ENCODE data around the gene IGF2R.

Gene IGF2R

GRCh38 chr6:160031871-160032270 lies 63.0 kb downstream of the IGF2R start:
- DNase-seq: no peak

GRCh38 chr6:160032538-160032937 lies 63.7 kb downstream of the IGF2R start:
- DNase-seq: no peak

GRCh38 chr6:160034036-160034930 lies 65.4 kb downstream of the IGF2R start:
- DNase-seq: no peak

- no peak for DNase-seq
Measured at GRCh38 chr6:160035241-160035640, 66.4 kb downstream of the IGF2R start.

GRCh38 chr6:160035693-160036330 lies 66.9 kb downstream of the IGF2R start:
- no peak for DNase-seq

GRCh38 chr6:160036331-160036695 lies 67.4 kb downstream of the IGF2R start:
- no peak for DNase-seq

GRCh38 chr6:160036790-160037206 lies 67.9 kb downstream of the IGF2R start:
- DNase-seq: no peak

- DNase-seq: no peak
Measured at GRCh38 chr6:160038479-160038878, 69.6 kb downstream of the IGF2R start.

- DNase-seq: no peak
Measured at GRCh38 chr6:160039441-160039840, 70.6 kb downstream of the IGF2R start.

- DNase-seq: no peak
Measured at GRCh38 chr6:160040055-160040454, 71.2 kb downstream of the IGF2R start.

- DNase-seq: no peak
Measured at GRCh38 chr6:160040527-160041264, 71.8 kb downstream of the IGF2R start.

GRCh38 chr6:160041608-160042007 lies 72.7 kb downstream of the IGF2R start:
- DNase-seq: no peak

- no peak for DNase-seq
Measured at GRCh38 chr6:160042014-160042773, 73.3 kb downstream of the IGF2R start.

- no peak for DNase-seq
Measured at GRCh38 chr6:160042788-160043301, 74.0 kb downstream of the IGF2R start.

GRCh38 chr6:160043784-160044183 lies 74.9 kb downstream of the IGF2R start:
- no peak for DNase-seq

- no peak for DNase-seq
Measured at GRCh38 chr6:160044687-160045086, 75.8 kb downstream of the IGF2R start.

GRCh38 chr6:160048471-160048870 lies 79.6 kb downstream of the IGF2R start:
- DNase-seq: no peak

GRCh38 chr6:160049346-160049745 lies 80.5 kb downstream of the IGF2R start:
- DNase-seq: no peak

GRCh38 chr6:160050022-160050421 lies 81.1 kb downstream of the IGF2R start:
- DNase-seq: no peak

- no peak for DNase-seq
Measured at GRCh38 chr6:160051390-160051789, 82.5 kb downstream of the IGF2R start.

- DNase-seq: no peak
Measured at GRCh38 chr6:160054271-160054670, 85.4 kb downstream of the IGF2R start.

- DNase-seq: no peak
Measured at GRCh38 chr6:160054913-160055312, 86.0 kb downstream of the IGF2R start.

GRCh38 chr6:160055378-160055777 lies 86.5 kb downstream of the IGF2R start:
- DNase-seq: no peak
